Measurements from ENCODE around the gene JDP2. TPM values are rescaled to one million over a fixed set of nuclear protein-coding genes. Genes with fewer than 3 reads are reported as not detected.
A peak's percentile ranks its signal among the peaks of the same experiment; 100 is the strongest.

Gene JDP2
- total RNA-seq, 1 donor from 2014 or later = 68.6 TPM

- no peak for DNase-seq (ENCODE audit: low spot score)
Measured at GRCh38 chr14:75409316-75410205, 18.3 kb upstream of the JDP2 start.

GRCh38 chr14:75411214-75411540 lies 16.6 kb upstream of the JDP2 start:
- no peak for DNase-seq (ENCODE audit: low spot score)

GRCh38 chr14:75413013-75413412 lies 14.8 kb upstream of the JDP2 start:
- no peak for DNase-seq (ENCODE audit: low spot score)

DNA sequence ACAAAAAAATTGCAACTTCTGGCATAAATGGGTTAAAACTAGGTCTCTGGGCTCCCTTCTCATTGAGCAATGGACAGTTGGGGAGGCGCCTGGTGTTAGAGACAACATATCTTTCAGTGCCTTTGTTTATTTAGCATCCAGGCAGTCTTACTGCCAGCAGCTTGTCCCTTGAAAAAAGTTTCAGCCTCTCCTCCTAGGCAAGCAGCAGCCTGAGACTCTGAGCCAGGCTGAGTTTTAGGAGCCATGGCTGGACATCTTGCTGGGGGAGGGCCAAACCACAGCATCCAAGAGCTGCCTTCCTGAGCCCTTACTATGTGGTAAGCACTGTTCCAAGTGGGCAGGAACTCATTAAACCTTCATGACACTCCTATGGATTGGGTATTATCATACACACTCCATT lies 10.1 kb upstream of the JDP2 start:
- DNase-seq (ENCODE audit: low spot score) = no peak

GRCh38 chr14:75418850-75419768 lies 8.7 kb upstream of the JDP2 start:
- DNase-seq (ENCODE audit: low spot score) = no peak

DNA sequence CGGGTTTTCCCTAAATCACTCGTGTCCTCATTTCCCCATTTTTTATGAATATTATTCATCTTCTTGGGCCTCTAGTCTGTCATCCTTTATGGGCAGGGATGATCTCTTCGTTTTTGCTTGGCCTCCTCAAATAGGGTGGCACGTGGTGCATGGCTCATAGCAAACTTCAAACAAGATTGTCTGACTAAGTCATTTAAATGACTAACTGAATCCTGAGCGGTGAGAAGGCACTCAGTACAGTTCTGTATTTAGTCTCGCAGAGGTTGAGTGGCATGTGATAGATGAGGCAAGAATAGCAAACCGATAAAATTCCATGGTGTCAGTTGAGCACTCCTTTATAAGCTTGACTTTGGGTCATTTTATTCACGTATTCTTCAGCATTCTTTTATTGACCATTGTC lies 5.7 kb upstream of the JDP2 start:
- no peak for DNase-seq (ENCODE audit: low spot score)

- DNase-seq (ENCODE audit: low spot score) = no peak
Measured at GRCh38 chr14:75424496-75424895, 3.3 kb upstream of the JDP2 start.

- DNase-seq (ENCODE audit: low spot score) = no peak
Measured at GRCh38 chr14:75425446-75425845, 2.4 kb upstream of the JDP2 start.

GRCh38 chr14:75426332-75427125 lies 1.3 kb upstream of the JDP2 start:
- DNase-seq (ENCODE audit: low spot score) = no peak

DNA sequence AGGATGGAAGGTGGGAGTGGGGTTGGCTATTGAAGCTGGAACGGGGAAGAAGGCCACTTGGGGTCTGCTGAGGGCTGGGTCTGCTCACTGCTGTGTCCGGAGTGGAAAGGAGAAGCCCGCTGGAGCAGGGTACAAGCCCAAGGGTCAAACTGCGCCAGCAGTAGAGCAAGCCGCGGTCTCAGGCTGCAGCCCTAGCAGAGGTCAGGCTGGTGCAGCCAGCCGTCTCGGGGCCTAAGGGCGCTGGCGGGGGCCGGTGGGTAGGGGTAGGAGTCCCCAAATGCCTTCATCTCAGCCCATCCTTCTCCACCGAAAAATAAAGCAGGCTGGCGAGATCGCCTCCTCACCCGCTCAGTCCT lies 718 bp upstream of the JDP2 start:
- DNase-seq (ENCODE audit: low spot score) = no peak

GRCh38 chr14:75428230-75429104 lies 645 bp downstream of the JDP2 start:
- DNase-seq (ENCODE audit: low spot score) = peak; percentile 46

- DNase-seq (ENCODE audit: low spot score) = no peak
Measured at GRCh38 chr14:75429562-75429961, 1.7 kb downstream of the JDP2 start.

DNA sequence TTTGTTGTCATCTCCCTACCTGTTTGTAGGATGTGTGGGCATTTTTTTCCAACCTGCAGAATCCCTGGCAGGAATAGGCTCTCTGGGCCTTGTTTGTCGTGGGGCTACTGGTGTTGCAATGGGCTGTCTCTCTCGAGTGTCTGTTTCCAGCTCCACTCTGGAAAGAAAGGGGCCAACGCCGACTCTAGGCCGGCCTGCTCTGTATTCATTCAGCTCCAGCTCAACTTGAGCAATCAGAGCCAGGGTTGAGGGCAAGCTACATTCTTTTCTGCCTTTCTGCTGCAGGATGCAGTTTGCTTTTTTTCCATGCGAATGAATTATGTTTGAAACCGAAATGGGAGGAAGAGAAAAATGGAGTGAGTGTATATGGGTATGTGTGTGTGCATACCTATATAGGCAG lies 2.3 kb downstream of the JDP2 start:
- DNase-seq (ENCODE audit: low spot score) = peak; percentile 81

DNA sequence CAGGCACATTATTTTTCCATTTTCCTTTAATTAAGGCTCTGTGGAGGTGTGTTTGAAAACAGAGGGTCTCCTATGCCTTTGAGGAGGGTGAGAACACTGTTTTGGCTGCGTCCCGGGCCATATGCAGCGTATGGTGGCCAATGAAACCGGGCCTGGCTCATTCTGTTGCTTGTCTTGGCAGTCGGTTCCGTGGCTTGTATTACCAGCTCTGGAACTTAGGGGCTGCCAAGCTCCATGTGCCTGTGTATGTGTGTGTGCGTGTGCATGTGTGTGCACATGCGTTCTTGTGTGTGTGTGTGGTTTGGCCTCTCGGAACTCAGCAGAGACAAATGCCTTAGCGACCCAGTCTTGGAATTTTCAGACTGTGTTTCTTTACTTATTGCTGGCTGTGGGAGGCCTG lies 2.7 kb downstream of the JDP2 start:
- DNase-seq (ENCODE audit: low spot score) = peak; percentile 49

- no peak for DNase-seq (ENCODE audit: low spot score)
Measured at GRCh38 chr14:75430976-75431375, 3.2 kb downstream of the JDP2 start.

DNA sequence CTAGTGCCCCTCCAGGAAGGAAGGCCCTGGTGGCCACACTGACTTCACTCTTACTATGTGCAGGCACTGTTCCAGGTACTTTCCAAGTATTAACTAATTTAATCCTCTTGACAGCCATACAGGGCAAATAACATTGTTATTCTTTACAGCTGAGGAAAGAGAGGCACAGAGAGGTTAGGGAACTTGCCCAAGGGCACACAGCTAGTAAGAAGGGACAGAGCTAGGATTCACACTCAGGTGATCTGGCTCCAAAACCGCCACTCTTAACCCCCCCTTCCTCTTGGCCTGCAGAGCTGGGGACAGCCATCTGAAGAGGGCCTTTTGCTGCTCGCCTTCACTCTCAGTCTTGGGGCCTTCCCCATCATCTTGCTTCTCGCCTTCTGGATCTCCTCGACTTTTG lies 4.0 kb downstream of the JDP2 start:
- DNase-seq (ENCODE audit: low spot score) = no peak

DNA sequence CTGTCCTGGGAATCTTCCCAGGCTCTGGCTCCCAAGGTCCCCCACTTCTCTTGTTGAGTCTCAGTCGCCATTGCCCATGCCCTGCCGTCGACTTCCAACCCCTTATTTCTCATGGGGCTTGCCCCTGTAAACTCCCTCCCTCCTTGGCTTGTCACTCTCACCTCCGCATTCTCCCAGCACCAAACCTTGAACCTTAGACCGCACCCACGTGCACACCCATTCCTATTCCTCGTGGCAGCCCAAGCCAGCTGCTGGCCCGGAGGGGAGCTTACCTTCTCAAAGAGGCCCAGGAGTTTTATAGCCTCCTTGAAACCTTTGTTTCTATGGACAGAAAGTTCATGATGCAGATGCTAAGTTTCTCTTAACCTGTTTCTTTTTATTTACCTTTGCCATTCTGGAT lies 4.6 kb downstream of the JDP2 start:
- no peak for DNase-seq (ENCODE audit: low spot score)

DNA sequence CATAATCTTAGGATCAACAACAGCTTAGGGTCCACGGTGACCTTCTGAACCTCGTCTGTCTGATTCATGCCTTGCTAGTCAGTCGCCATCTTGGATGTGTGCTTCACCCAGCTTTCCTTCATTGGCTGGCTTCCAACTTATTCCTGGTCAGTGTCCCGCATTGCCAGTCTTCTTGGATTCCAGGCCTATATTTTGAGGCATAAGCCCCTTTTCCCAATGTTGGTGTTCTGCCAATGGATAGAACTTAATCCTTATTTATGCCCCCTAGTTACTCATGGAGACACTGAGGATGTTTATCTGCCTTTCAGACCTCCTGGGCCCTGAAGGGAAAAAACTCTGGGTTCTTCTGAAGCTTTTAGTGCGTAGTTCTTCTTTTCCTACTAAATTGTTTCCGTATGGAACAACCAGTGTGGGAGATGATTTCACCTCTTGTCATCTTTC lies 5.8 kb downstream of the JDP2 start:
- DNase-seq (ENCODE audit: low spot score) = peak; percentile 63

GRCh38 chr14:75434138-75434889 lies 6.5 kb downstream of the JDP2 start:
- DNase-seq (ENCODE audit: low spot score) = peak; percentile 61

DNA sequence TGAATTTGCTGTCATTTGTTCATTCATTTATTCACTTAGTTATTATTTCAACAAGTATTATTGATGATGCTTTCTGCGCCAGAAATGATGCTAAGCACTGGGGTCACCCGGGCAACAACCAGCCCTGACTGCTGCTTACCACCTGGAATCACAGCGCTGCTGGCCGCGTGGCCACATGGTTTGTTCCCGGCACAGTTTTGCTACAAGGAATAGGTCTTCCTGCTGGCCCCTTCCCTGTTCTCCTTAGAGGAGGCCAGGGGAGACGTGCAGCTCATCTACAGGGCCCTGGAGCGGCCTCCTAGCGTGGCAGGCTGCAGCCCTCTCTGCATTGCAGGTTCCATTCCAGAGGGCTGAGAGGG lies 7.0 kb downstream of the JDP2 start:
- no peak for DNase-seq (ENCODE audit: low spot score)
